T-helper 22 cell (primary cell): Measurements from ENCODE around the gene PARP14.
"Not testable (repeated sequence)": the region's sequence is repeated elsewhere in the genome, so short reads cannot be mapped to it uniquely, and the experiment has no call there.

Source experiments
- DNase-seq: peaks from one replicate; pipeline ENCODE4 v3.0.0-alpha.2; 2020; ENCODE audit warnings: low read depth

The PARP14 gene

GRCh38 chr3:122719273-122719921 lies 38.8 kb downstream of the PARP14 start:
- DNase-seq = no peak

GRCh38 chr3:122725106-122725505 lies 44.5 kb downstream of the PARP14 start:
- no peak for DNase-seq

- DNase-seq = no peak
These were observed 46.7 kb downstream of the PARP14 start for GRCh38 chr3:122727294-122727693.

GRCh38 chr3:122727766-122728165 lies 47.1 kb downstream of the PARP14 start:
- DNase-seq = no peak

GRCh38 chr3:122728186-122728585 lies 47.5 kb downstream of the PARP14 start:
- DNase-seq = no peak

GRCh38 chr3:122728756-122729514 lies 48.3 kb downstream of the PARP14 start:
- no peak for DNase-seq

- no peak for DNase-seq
These were observed 49.6 kb downstream of the PARP14 start for GRCh38 chr3:122730240-122730639.

GRCh38 chr3:122732682-122733525 lies 52.3 kb downstream of the PARP14 start:
- DNase-seq = not testable (repeated sequence)

GRCh38 chr3:122739172-122739571 lies 58.5 kb downstream of the PARP14 start:
- no peak for DNase-seq

- no peak for DNase-seq
These were observed 61.6 kb downstream of the PARP14 start for GRCh38 chr3:122742234-122742633.

- DNase-seq = no peak
These were observed 63.0 kb downstream of the PARP14 start for GRCh38 chr3:122743581-122744120.

GRCh38 chr3:122745369-122746021 lies 64.9 kb downstream of the PARP14 start:
- no peak for DNase-seq

- DNase-seq = not testable (repeated sequence)
These were observed 66.7 kb downstream of the PARP14 start for GRCh38 chr3:122747295-122747694.

- no peak for DNase-seq
These were observed 67.7 kb downstream of the PARP14 start for GRCh38 chr3:122748347-122748746.

- DNase-seq = no peak
These were observed 74.3 kb downstream of the PARP14 start for GRCh38 chr3:122754929-122755328.

- no peak for DNase-seq
These were observed 74.9 kb downstream of the PARP14 start for GRCh38 chr3:122755491-122755890.

- DNase-seq = no peak
These were observed 78.4 kb downstream of the PARP14 start for GRCh38 chr3:122758877-122759560.

GRCh38 chr3:122760453-122761271 lies 80.0 kb downstream of the PARP14 start:
- no peak for DNase-seq

GRCh38 chr3:122766430-122766829 lies 85.8 kb downstream of the PARP14 start:
- no peak for DNase-seq
